Stomach smooth muscle (tissue), 2 donors: ENCODE data around the gene CFAP74.

Experiments used
- H3K27ac ChIP-seq: one replicate; pipeline ENCODE4 v1.7.0; 2013; ENCODE audit warnings: mild to moderate bottlenecking, low read length, inconsistent platforms
- H3K27me3 ChIP-seq, 2 donors: one replicate each; pipeline ENCODE4 v1.7.0; 2013; ENCODE audit warnings: low read length in 2 of 2; ENCODE audit not compliant: insufficient read depth in 2 of 2, control insufficient read depth in 1 of 2
- H3K36me3 ChIP-seq, 2 donors: one replicate each; pipeline ENCODE4 v1.7.0; 2013; ENCODE audit warnings: low read length in 2 of 2; ENCODE audit not compliant: control insufficient read depth in 2 of 2, insufficient read depth in 2 of 2
- H3K4me1 ChIP-seq: one replicate; pipeline ENCODE4 v1.7.0; 2013; ENCODE audit warnings: low read length; ENCODE audit not compliant: control insufficient read depth, insufficient read depth
- H3K4me3 ChIP-seq, 2 donors: one replicate each; pipeline ENCODE4 v1.7.0; 2013; ENCODE audit warnings: low read length in 2 of 2
- H3K9ac ChIP-seq, 2 donors: one replicate each; pipeline ENCODE4 v1.7.0; 2013; ENCODE audit warnings: low read length in 2 of 2, mild to moderate bottlenecking in 1 of 2
- H3K9me3 ChIP-seq, 2 donors: one replicate each; pipeline ENCODE4 v1.7.0; 2013; ENCODE audit warnings: low read length in 2 of 2; ENCODE audit not compliant: control insufficient read depth in 2 of 2
- donor health status: healthy.
- donor health status: Pancreatic carcinoma.

The CFAP74 gene

DNA sequence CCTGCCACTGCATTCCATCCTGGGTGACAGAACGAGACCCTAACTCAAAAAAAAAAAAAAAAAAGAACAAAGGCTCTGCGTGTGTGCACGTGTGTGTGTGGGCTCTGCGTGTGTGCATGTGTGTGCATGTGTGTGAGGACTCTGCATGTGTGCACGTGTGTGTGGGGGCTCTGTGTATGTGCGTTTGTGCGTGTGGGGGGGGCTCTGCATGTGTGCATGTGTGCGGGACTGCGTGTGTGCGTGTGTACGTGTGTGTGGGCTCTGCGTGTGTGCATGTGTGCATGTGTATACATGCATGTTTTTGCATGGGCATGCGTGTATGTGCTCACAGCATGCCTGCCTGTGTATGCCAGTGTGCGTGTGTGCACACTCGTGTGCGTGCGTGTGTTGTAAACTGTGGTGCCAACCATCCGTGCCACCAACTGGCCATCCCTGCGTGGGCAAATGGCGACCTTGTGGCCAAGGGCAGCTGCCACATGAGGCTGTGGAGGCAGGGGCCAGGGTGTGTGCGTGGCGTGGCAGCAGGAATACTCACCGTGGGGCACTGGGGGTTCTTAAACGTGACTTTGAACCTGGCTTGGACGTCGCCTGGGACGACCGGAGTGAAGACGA, 57.7 kb downstream of the CFAP74 start:
- Histone ChIP-seq H3K9me3 (no peaks in the 10 kb centered on the region), H3K27me3 (peaks cover 5 to 18% of the 10 kb centered on the region in 2 donors), H3K9ac (no peak overlapping the region)

GRCh38 chr1:1943834-1944570, 59.6 kb downstream of the CFAP74 start:
- no peak overlapping the region for H3K27ac ChIP-seq
- no peaks in the 10 kb centered on the region for H3K9me3 ChIP-seq
- peaks cover 5 to 21% of the 10 kb centered on the region in 2 donors for H3K27me3 ChIP-seq
- no peak overlapping the region for H3K9ac ChIP-seq
- no peaks in the 10 kb centered on the region for H3K36me3 ChIP-seq
- peaks cover 14% of the 10 kb centered on the region for H3K4me1 ChIP-seq
- peak overlapping the region in 1 of 2 donors; percentile 62 for H3K4me3 ChIP-seq

More for the DNA sequence above, 57.7 kb downstream of the CFAP74 start:
- no peak overlapping the region for H3K4me3 ChIP-seq
- no peak overlapping the region for H3K27ac ChIP-seq
- no peaks in the 10 kb centered on the region for H3K36me3 ChIP-seq
- peaks cover 14% of the 10 kb centered on the region for H3K4me1 ChIP-seq

DNA sequence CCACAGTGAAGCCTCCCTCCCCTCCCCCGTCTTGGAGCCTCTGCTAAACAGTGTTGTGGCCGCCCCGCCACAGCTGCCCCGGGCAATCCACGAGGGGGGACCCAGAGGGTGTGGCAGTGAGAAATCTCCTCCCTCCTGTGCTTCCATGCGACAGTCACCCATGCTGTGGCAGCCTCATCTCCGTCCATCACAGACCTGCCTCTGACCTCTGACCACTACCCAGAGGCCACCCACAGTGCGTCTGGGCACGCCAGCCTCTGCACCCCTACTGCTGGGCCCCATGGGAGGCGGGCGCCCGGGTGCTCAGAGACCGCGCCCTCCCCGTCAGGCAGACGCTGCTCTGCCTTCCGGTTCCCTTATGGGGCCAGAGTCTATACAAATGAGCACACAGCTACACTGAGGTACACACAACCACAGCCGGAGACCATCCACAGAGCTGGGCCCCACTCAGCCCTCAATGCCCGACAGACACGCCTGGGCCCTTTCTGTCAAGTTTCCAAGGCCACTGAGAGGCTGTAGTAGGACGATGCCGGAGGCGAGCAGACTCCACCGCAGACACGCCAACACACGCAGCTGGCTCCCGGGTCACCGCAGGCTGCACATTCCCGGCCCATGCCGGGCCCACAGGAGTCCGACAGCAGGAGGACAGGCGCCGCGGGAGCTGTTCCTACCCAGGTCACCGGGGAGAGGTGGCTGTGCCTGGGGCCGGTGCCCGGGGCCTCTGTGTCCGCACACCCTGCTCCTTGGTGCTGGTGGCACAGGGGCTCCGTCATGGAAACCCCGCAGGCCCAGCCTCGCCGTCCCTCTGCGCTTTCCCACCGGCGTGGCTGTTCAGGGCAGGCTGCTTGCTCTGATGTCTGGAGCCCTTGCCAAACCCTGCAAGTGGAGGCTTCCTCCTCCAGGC, 60.6 kb downstream of the CFAP74 start:
- H3K9ac ChIP-seq: no peak overlapping the region
- no peak overlapping the region for H3K4me3 ChIP-seq
- H3K27ac ChIP-seq: no peak overlapping the region
- H3K36me3 ChIP-seq: no peaks in the 10 kb centered on the region
- H3K27me3 ChIP-seq: peaks cover 5 to 22% of the 10 kb centered on the region in 2 donors
- H3K9me3 ChIP-seq: no peaks in the 10 kb centered on the region
- peaks cover 14% of the 10 kb centered on the region for H3K4me1 ChIP-seq

GRCh38 chr1:1941868-1942752, 61.5 kb downstream of the CFAP74 start:
- Histone ChIP-seq H3K36me3 (no peaks in the 10 kb centered on the region), H3K27ac (no peak overlapping the region), H3K4me3 (no peak overlapping the region), H3K9me3 (no peaks in the 10 kb centered on the region), H3K9ac (no peak overlapping the region), H3K27me3 (peaks cover 5 to 26% of the 10 kb centered on the region in 2 donors), H3K4me1 (peaks cover 14% of the 10 kb centered on the region)

DNA sequence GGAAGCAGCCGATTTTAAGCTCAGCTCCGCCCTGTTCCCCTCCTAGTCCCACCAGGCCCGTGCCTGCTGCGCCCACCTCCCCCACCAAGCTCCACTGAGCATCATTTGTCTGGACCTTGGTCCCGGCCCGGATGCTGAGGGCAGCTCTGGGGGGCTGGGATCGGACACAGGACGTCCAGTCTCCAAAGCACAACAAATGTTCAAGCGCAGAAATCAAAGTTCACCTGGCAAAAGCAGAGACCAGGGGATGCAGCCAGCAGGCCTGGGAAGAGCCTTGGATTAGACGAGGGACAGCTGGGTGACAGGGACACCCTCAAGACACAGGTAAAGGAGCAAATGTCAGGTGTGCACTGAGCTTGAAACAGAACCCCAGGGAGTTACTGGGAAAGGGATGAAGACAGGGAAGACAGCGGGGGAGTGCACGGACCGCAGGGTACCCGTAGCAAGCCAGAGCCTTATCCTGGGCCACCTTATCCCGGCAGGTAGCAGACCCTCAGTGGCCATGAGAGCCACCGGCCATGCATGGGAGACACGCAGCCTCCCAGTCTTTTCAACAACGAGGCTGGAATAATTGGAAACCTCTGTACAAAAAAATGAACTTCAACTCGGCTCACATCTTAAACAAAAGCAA, 62.3 kb downstream of the CFAP74 start:
- Histone ChIP-seq H3K9me3 (no peaks in the 10 kb centered on the region), H3K27ac (no peak overlapping the region), H3K4me3 (no peak overlapping the region), H3K27me3 (peaks cover 3 to 24% of the 10 kb centered on the region in 2 donors), H3K9ac (no peak overlapping the region), H3K36me3 (no peaks in the 10 kb centered on the region), H3K4me1 (peaks cover 7% of the 10 kb centered on the region)

DNA sequence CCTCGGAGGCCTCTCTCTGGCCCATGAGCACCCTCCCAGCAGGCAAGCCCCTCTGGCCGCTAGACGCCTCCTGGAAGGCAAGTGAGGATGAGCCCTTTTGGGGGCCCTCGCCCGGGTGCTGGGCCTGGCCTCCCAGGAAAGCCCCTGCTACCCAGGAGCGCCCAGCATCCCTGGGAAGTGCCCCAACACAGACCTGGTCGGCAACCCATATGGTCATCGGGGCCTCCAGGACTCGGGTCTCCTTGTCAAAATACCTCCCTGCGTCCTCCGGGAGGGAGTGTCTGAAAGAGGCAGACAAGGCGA, 63.5 kb downstream of the CFAP74 start:
- Histone ChIP-seq H3K4me3 (no peak overlapping the region), H3K9ac (no peak overlapping the region), H3K27me3 (peaks cover 3 to 22% of the 10 kb centered on the region in 2 donors), H3K36me3 (no peaks in the 10 kb centered on the region), H3K27ac (no peak overlapping the region), H3K4me1 (peaks cover 5% of the 10 kb centered on the region), H3K9me3 (no peaks in the 10 kb centered on the region)

GRCh38 chr1:1939296-1940122, 64.1 kb downstream of the CFAP74 start:
- Histone ChIP-seq H3K27me3 (peaks cover 3 to 22% of the 10 kb centered on the region in 2 donors), H3K4me3 (no peak overlapping the region), H3K4me1 (peaks cover 5% of the 10 kb centered on the region), H3K9ac (no peak overlapping the region), H3K9me3 (no peaks in the 10 kb centered on the region), H3K27ac (no peak overlapping the region), H3K36me3 (no peaks in the 10 kb centered on the region)

GRCh38 chr1:1938613-1939295, 64.8 kb downstream of the CFAP74 start:
- Histone ChIP-seq H3K4me1 (peaks cover under 1% of the 10 kb centered on the region), H3K36me3 (no peaks in the 10 kb centered on the region), H3K9me3 (no peaks in the 10 kb centered on the region), H3K27ac (no peak overlapping the region), H3K27me3 (peaks cover 0 to 18% of the 10 kb centered on the region in 2 donors), H3K9ac (no peak overlapping the region), H3K4me3 (no peak overlapping the region)

GRCh38 chr1:1938276-1938573, 65.4 kb downstream of the CFAP74 start:
- Histone ChIP-seq H3K9me3 (no peaks in the 10 kb centered on the region), H3K9ac (no peak overlapping the region), H3K4me1 (no peaks in the 10 kb centered on the region), H3K36me3 (no peaks in the 10 kb centered on the region), H3K27ac (no peak overlapping the region), H3K27me3 (peaks cover 0 to 14% of the 10 kb centered on the region in 2 donors), H3K4me3 (no peak overlapping the region)
